ENCODE results near the gene MCAM. TPM values are rescaled to one million over a fixed set of nuclear protein-coding genes. Genes with fewer than 3 reads are reported as not detected.

Gene MCAM
- polyA plus RNA-seq, 3 donors: not detected

DNA sequence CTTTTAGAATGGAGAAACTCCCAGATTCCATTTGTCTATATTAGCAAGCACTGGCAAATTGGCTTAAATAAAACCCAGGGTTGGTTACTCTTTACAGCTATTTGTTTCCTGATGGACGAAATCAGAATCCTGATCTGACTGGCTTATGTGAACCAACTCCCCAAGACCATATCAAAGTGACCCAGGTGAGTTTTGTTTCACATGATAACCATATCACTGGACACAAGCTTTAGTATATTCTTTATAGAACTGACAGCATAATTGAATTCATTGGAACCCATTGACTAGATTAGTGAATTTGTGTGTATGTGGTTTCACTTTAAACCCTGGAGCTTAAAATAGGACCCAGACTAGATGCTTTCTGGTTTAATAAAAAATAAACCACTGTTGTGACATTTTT lies 39.3 kb downstream of the MCAM start:
- WGBS (ENCODE audit: insufficient coverage): no CpG with 5 or more reads among the region's 1 CpG
- Histone ChIP-seq H3K36me3 (replicated peaks in 1 of 2; ENCODE audit: control insufficient read depth in 1 of 2, insufficient read depth in 2 of 2, low read length in 2 of 2) (peaks cover 85 to 100% of the 10 kb centered on the region in 2 donors), H2AFZ (ENCODE audit: insufficient read depth, low read depth, low read length, poor library complexity, severe bottlenecking) (no peak overlapping the region), H3K4me2 (replicated peaks; ENCODE audit: extremely low read depth, low read length, poor library complexity, severe bottlenecking) (no peak overlapping the region), H3K4me1 (ENCODE audit: control insufficient read depth in 1 of 2, insufficient read depth in 2 of 2, low read length in 2 of 2) (no peaks in the 10 kb centered on the region), H4K20me1 (ENCODE audit: insufficient read depth, low read length) (peaks cover 96% of the 10 kb centered on the region), H3K79me2 (ENCODE audit: insufficient read depth, low read length) (peaks cover 44% of the 10 kb centered on the region), H3K4me3 (replicated peaks in 1 of 3; ENCODE audit: low read depth in 2 of 3, low read length in 3 of 3) (no peak overlapping the region), H3K27me3 (ENCODE audit: control insufficient read depth in 2 of 2, insufficient read depth in 2 of 2, low read length in 2 of 2) (no peaks in the 10 kb centered on the region), H3K27ac (ENCODE audit: low read depth in 1 of 2, low read length in 2 of 2) (no peak overlapping the region), H3K9ac (ENCODE audit: insufficient read depth, low read length, poor library complexity, severe bottlenecking) (no peak overlapping the region), H3K9me3 (replicated peaks in 1 of 2; ENCODE audit: control insufficient read depth in 1 of 2, insufficient read depth in 1 of 2, low read length in 2 of 2) (no peaks in the 10 kb centered on the region)
- intact Hi-C loops (cut with micrococcal nuclease): no loop called here
- no peak for DNase-seq
- Mint-ChIP-seq H3K4me1 (no peaks in the 10 kb centered on the region), H3K36me3 (peaks cover 78 to 98% of the 10 kb centered on the region in 2 donors), H3K4me3 (no peak overlapping the region), H3K27ac (no peak overlapping the region), H3K27me3 (ENCODE audit: low read depth in 3 of 3) (peaks cover 0 to 2% (median 0%) of the 10 kb centered on the region in 3 donors), H3K9me3 (no peaks in the 10 kb centered on the region)
- no peak for TF ChIP-seq CTCF (IDR thresholded peaks at IDR 0.05)

GRCh38 chr11:119273721-119274120 lies 43.2 kb downstream of the MCAM start:
- H3K9ac ChIP-seq (ENCODE audit: insufficient read depth, low read length, poor library complexity, severe bottlenecking): no peak overlapping the region
- peaks cover 72 to 84% of the 10 kb centered on the region in 2 donors for H3K36me3 ChIP-seq (replicated peaks in 1 of 2; ENCODE audit: control insufficient read depth in 1 of 2, insufficient read depth in 2 of 2, low read length in 2 of 2)
- no peaks in the 10 kb centered on the region for H3K27me3 ChIP-seq (ENCODE audit: control insufficient read depth in 2 of 2, insufficient read depth in 2 of 2, low read length in 2 of 2)
- intact Hi-C loops (cut with micrococcal nuclease): no loop called here
- H3K4me3 ChIP-seq (replicated peaks in 1 of 3; ENCODE audit: low read depth in 2 of 3, low read length in 3 of 3): no peak overlapping the region
- no peak overlapping the region for H3K4me2 ChIP-seq (replicated peaks; ENCODE audit: extremely low read depth, low read length, poor library complexity, severe bottlenecking)
- no peak for DNase-seq
- Mint-ChIP-seq H3K27me3 (ENCODE audit: low read depth in 3 of 3) (peaks cover 0 to 2% (median 0%) of the 10 kb centered on the region in 3 donors), H3K9me3 (no peaks in the 10 kb centered on the region), H3K27ac (peak overlapping the region in 1 of 7 donors; percentile 54), H3K4me3 (no peak overlapping the region), H3K4me1 (peaks cover 1% of the 10 kb centered on the region), H3K36me3 (peaks cover 55 to 82% of the 10 kb centered on the region in 2 donors)
- no peak overlapping the region for H3K27ac ChIP-seq (ENCODE audit: low read depth in 1 of 2, low read length in 2 of 2)
- peaks cover 95% of the 10 kb centered on the region for H4K20me1 ChIP-seq (ENCODE audit: insufficient read depth, low read length)
- H3K9me3 ChIP-seq (replicated peaks in 1 of 2; ENCODE audit: control insufficient read depth in 1 of 2, insufficient read depth in 1 of 2, low read length in 2 of 2): no peaks in the 10 kb centered on the region
- no peak overlapping the region for H2AFZ ChIP-seq (ENCODE audit: insufficient read depth, low read depth, low read length, poor library complexity, severe bottlenecking)
- TF ChIP-seq CTCF (IDR thresholded peaks at IDR 0.05): no peak
- 100% methylated on average over 3 of the region's 6 CpGs for WGBS (ENCODE audit: insufficient coverage)
- H3K4me1 ChIP-seq (ENCODE audit: control insufficient read depth in 1 of 2, insufficient read depth in 2 of 2, low read length in 2 of 2): peaks cover under 1 to 2% of the 10 kb centered on the region in 2 donors
- peaks cover 66% of the 10 kb centered on the region for H3K79me2 ChIP-seq (ENCODE audit: insufficient read depth, low read length)

Measured in CD14-positive monocyte (primary cell).